NK-92 (cell line): ENCODE measurements around the gene RHOH.

Experiments used
- DNase-seq: peaks from one replicate; lab custom pipeline; 2025; ENCODE audit not compliant: unreplicated experiment; lab: John Stamatoyannopoulos, UW

RHOH gene

DNA sequence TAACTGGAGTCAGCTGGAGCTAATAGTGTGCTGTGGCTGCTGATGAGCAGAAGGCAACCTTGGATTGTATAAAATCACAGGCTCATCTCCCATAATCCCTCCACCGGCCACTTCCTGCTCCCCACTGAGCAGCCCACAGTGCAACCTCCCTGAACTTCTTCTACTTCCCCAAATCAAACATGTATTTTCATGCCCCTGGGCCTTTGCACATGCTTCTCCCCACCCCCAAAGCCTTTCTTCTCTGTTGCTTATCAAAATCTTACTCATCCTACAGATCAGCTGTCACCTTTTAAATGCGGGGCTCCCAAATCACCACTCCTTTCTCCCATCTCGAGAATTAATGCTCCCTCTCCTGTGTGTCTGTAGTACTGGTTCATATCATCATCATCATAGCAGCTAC lies 35.8 kb downstream of the RHOH start:
- DNase-seq: no peak

GRCh38 chr4:40233227-40233626 lies 36.4 kb downstream of the RHOH start:
- no peak for DNase-seq

DNA sequence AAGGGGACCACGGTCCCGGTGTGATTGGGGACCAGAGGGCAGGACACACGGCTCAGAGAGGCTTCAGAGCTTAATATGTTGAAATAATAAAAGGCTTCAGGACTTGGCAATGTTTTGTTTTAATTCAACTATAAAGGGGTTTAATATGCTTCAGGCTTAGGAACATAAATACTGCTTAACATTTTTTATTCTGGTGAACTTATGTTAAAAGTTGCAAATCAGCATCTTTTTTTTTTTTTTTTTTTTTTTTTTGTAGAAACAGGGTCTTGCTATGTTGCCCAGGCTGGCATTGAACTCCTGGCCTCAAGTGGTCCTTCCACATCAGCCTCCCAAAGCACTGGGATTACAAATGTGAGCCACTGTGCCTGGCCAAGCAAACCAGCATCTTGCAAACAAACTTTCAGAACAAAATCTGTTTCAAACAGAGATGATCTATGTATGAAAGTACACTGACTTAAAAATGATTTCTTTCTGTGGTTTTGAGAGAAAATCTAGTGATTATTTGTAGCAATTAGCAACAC lies 37.7 kb downstream of the RHOH start:
- DNase-seq: no peak

DNA sequence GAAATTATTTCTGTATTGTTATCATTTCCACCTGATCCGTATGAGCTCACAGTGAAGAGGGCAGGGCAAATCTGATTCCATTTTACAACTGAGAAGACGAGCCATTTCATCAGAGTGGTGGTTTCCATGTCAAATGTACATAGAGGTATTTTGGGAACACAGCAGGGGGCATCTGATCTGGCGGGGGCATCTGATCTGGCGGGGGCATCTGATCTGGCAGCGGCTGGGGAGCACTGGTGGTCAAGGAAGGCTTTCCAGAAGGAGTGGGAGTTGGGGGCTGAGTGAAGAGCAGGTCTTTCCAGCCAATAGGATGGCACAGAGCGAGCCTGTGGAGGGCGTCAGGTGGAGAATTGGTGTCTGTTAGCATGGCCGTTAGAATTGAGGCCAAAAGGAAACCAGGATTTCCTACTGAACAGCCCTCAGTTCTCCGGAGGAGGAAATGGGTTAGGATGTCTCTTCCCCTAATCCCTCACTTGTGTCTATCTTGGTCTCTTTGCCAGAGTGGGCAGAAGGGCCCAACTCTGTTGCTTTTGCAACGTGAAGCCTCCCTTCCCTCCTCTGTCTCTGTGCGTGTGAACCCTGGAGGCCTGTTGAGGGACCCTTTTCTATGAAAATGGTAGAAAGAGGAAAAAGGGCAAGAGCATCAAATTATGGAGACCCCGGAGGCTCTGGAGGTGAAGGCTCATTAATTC lies 41.3 kb downstream of the RHOH start:
- DNase-seq: no peak

- no peak for DNase-seq
These were observed 42.1 kb downstream of the RHOH start for GRCh38 chr4:40238700-40239548.

GRCh38 chr4:40240040-40240653 lies 43.3 kb downstream of the RHOH start:
- DNase-seq: no peak

GRCh38 chr4:40241026-40241425 lies 44.2 kb downstream of the RHOH start:
- no peak for DNase-seq

GRCh38 chr4:40241941-40242340 lies 45.1 kb downstream of the RHOH start:
- DNase-seq: no peak

- no peak for DNase-seq
These were observed 46.6 kb downstream of the RHOH start for GRCh38 chr4:40243386-40243948.

DNA sequence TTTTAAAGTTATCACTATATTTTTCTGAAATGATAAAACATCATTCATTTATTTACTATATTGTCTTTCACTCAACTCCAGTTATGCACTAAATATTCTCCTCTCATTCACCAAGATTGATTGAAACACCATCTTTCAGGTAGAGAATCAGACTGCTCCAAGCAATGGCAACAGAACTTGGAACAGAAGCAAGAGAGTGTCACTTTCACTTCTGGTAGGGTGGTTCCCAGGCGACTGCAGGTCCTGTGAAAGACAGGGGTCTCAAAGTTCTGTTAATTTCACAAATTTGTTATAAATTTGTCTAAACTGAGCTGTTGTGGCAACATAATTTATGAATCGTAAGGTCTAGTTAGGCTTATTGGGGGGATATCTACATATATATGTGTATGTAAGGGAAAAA lies 47.8 kb downstream of the RHOH start:
- no peak for DNase-seq

- no peak for DNase-seq
These were observed 48.7 kb downstream of the RHOH start for GRCh38 chr4:40245550-40245949.

DNA sequence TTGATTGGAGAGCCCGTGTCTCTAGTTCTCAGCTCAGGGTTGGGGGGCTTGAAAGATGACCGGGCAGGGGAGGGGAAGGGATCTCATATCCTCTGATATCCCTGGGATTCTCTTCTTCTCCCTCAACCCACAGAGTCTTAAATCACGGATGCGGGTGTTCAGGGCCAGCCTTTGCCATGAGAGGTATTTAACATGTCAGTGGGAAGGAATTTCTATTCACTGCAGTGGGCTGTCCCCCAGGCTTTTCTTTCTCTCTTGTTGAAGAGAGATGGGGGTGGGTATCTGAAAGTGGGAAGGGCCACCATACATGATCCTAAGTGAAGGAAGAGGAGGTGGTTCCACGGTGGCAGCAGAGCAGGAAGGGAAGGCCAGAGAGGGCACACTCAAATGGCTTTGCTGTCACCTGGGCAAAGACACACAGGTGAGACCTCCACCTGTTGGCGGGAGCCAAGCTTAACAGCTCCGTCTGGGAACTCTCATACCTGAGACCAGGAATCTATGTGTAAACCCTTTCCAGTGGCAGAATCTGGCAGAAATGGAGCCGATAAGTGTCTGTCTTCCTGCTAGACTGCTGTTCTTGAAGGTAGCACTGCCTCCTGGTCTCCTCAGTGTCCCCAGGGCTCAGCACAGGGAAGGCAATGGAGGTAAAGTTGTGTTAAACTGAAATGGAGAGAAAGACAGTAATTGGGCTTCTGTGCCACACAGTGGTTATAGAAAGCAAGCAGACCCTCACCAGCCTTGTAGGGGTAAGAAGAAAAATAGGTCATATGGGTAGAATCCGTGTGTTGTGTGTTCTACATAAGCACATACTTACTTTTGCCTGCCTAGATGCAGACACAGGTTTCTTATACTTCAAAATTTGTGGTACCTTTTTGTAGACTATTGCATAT lies 49.4 kb downstream of the RHOH start:
- no peak for DNase-seq

DNA sequence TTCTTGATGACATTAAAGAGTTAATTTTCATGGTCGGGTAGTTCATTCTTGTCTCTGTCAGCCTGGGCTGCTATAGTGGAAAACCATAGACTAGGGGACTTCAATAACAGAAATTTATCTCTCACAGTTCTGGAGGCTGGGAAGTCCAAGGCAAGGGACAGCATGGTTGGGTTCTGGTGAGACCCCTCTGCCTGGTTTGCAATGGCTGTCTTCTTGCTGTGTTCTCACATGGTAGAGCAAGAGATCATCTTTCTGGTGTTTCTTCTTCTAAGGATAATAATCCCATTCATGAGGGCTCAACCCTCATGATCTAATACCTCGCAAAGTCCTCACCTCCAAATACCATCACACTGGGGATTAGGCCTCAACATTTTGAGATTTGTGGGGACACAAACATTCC lies 50.1 kb downstream of the RHOH start:
- DNase-seq: no peak

GRCh38 chr4:40247350-40247749 lies 50.5 kb downstream of the RHOH start:
- no peak for DNase-seq

- no peak for DNase-seq
These were observed 54.5 kb downstream of the RHOH start for GRCh38 chr4:40251366-40251765.

- DNase-seq: no peak
These were observed 57.1 kb downstream of the RHOH start for GRCh38 chr4:40253906-40254305.

GRCh38 chr4:40254608-40255392 lies 58.0 kb downstream of the RHOH start:
- no peak for DNase-seq

DNA sequence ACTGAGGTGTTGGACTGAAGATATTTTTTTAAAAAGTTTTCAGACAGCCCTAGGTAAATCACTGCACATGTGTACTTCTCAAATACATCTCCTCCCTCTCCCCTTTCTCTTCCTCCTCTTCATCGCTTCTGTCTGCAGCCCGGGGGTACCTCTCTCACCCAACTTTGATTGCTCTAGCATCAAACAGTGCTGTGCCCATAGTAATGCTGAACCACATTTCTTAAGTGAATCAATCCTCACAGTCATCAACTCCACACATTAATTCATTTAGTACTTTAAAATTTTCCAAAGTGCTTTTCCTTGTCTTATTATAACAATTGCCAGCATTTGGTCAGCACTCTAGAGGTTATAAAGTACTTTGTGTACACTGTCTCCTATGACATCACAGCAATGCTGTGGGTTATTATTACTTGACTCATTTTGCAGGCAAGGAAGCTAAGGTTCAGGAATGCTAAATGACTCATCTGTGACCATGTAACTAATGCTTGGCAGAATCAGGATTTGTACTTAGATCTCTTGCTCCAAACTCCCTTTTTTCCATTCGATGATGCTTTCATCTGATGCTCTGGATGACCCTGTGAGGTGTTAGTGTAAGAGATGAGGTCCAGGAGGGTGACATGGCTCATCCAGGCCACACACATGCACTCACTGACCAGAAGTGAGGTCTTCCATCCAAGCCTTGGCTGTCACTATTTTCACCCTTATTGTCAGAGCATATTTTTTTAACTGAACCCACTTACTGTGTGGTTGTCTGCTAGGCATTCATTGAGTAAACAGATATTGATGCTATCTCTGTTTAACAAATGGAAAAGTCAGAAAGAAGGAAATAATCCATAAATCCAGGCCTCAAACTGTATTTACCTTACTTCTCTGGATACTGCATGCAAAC lies 58.8 kb downstream of the RHOH start:
- no peak for DNase-seq

- no peak for DNase-seq
These were observed 59.5 kb downstream of the RHOH start for GRCh38 chr4:40256329-40256728.
